ENCODE data around the gene CATSPERZ. TPM values are rescaled to one million over a fixed set of nuclear protein-coding genes. Genes with fewer than 3 reads are reported as not detected.
A peak's percentile ranks its signal among the peaks of the same experiment; 100 is the strongest.
"Not testable (repeated sequence)": the region's sequence is repeated elsewhere in the genome, so short reads cannot be mapped to it uniquely, and the experiment has no call there.

CATSPERZ gene
- total RNA-seq, 1 donor from 2014 or later = not detected

- Histone ChIP-seq H3K36me3 (peaks cover 0 to 17% of the 10 kb centered on the region in 2 donors), H3K4me3 (no peak overlapping the region), H3K27ac (no peak overlapping the region), H3K27me3 (no peaks in the 10 kb centered on the region), H3K4me1 (peaks cover 51% of the 10 kb centered on the region), H3K9me3 (no peaks in the 10 kb centered on the region)
- intact Hi-C loops (cut with DNase I) = no loop called here
- no peak for TF ChIP-seq CTCF (IDR thresholded peaks at IDR 0.05)
- no peak for TF ChIP-seq POLR2A (IDR thresholded peaks at IDR 0.05)
- DNase-seq (ENCODE audit: extremely low spot score in 2 of 2) = peak in 1 of 2 donors; percentile 80
These were observed 20.4 kb downstream of the CATSPERZ start for GRCh38 chr11:64320556-64320955.

- peaks cover 50% of the 10 kb centered on the region for H3K4me1 ChIP-seq
- no peaks in the 10 kb centered on the region for H3K27me3 ChIP-seq
- no peaks in the 10 kb centered on the region for H3K9me3 ChIP-seq
- peak in 1 of 2 donors; percentile 77 for DNase-seq (ENCODE audit: extremely low spot score in 2 of 2)
- H3K36me3 ChIP-seq = peaks cover 0 to 13% of the 10 kb centered on the region in 2 donors
- intact Hi-C loops (cut with DNase I) = no loop called here
- no peak overlapping the region for H3K4me3 ChIP-seq
- H3K27ac ChIP-seq = no peak overlapping the region
- TF ChIP-seq CTCF (IDR thresholded peaks at IDR 0.05) (no peak), POLR2A (IDR thresholded peaks at IDR 0.05) (no peak), POLR2AphosphoS5 (IDR thresholded peaks at IDR 0.05; ENCODE audit: insufficient read depth in 1 of 2, low read depth in 1 of 2) (no peak)
These were observed 20.9 kb downstream of the CATSPERZ start for GRCh38 chr11:64321026-64321425.

- H3K9me3 ChIP-seq = no peaks in the 10 kb centered on the region
- peaks cover 45% of the 10 kb centered on the region for H3K4me1 ChIP-seq
- H3K36me3 ChIP-seq = peaks cover 0 to 11% of the 10 kb centered on the region in 2 donors
- intact Hi-C loops (cut with DNase I) = no loop called here
- TF ChIP-seq POLR2A (IDR thresholded peaks at IDR 0.05) (no peak), POLR2AphosphoS5 (IDR thresholded peaks at IDR 0.05; ENCODE audit: insufficient read depth in 1 of 2, low read depth in 1 of 2) (no peak), CTCF (IDR thresholded peaks at IDR 0.05) (no peak)
- H3K4me3 ChIP-seq = no peak overlapping the region
- no peak overlapping the region for H3K27ac ChIP-seq
- DNase-seq (ENCODE audit: extremely low spot score in 2 of 2) = peak in 1 of 2 donors; percentile 85
- H3K27me3 ChIP-seq = no peaks in the 10 kb centered on the region
These were observed 21.4 kb downstream of the CATSPERZ start for GRCh38 chr11:64321533-64321932.

GRCh38 chr11:64322925-64323260 is 22.7 kb downstream of the CATSPERZ start:
- Histone ChIP-seq H3K9me3 (no peaks in the 10 kb centered on the region), H3K27ac (no peak overlapping the region), H3K27me3 (no peaks in the 10 kb centered on the region), H3K4me3 (no peak overlapping the region), H3K4me1 (peaks cover 38% of the 10 kb centered on the region), H3K36me3 (peaks cover 0 to 11% of the 10 kb centered on the region in 2 donors)
- TF ChIP-seq CTCF (IDR thresholded peaks at IDR 0.05) = no peak
- no peak for TF ChIP-seq POLR2A (IDR thresholded peaks at IDR 0.05)
- no peak for TF ChIP-seq POLR2AphosphoS5 (IDR thresholded peaks at IDR 0.05; ENCODE audit: insufficient read depth in 1 of 2, low read depth in 1 of 2)
- DNase-seq (ENCODE audit: extremely low spot score in 2 of 2) = no peak
- intact Hi-C loops (cut with DNase I) = no loop called here

GRCh38 chr11:64323373-64323772 is 23.2 kb downstream of the CATSPERZ start:
- Histone ChIP-seq H3K9me3 (no peaks in the 10 kb centered on the region), H3K27me3 (no peaks in the 10 kb centered on the region), H3K4me3 (no peak overlapping the region), H3K4me1 (peaks cover 38% of the 10 kb centered on the region), H3K27ac (no peak overlapping the region), H3K36me3 (peaks cover 0 to 11% of the 10 kb centered on the region in 2 donors)
- intact Hi-C loops (cut with DNase I) = no loop called here
- TF ChIP-seq POLR2AphosphoS5 (IDR thresholded peaks at IDR 0.05; ENCODE audit: insufficient read depth in 1 of 2, low read depth in 1 of 2) = no peak
- no peak for TF ChIP-seq CTCF (IDR thresholded peaks at IDR 0.05)
- TF ChIP-seq POLR2A (IDR thresholded peaks at IDR 0.05) = no peak
- DNase-seq (ENCODE audit: extremely low spot score in 2 of 2) = peak in 1 of 2 donors; percentile 86

GRCh38 chr11:64323984-64324383 is 23.8 kb downstream of the CATSPERZ start:
- peak in 1 of 2 donors; percentile 83 for DNase-seq (ENCODE audit: extremely low spot score in 2 of 2)
- H3K27ac ChIP-seq; intact Hi-C loops (cut with DNase I); H3K9me3 ChIP-seq; H3K4me3 ChIP-seq; H3K27me3 ChIP-seq: not testable (repeated sequence)
- Histone ChIP-seq H3K4me1 (peaks cover 36% of the 10 kb centered on the region), H3K36me3 (peaks cover 0 to 11% of the 10 kb centered on the region in 2 donors)
